ENCODE data around the gene SPTBN1.

SPTBN1 gene

DNA sequence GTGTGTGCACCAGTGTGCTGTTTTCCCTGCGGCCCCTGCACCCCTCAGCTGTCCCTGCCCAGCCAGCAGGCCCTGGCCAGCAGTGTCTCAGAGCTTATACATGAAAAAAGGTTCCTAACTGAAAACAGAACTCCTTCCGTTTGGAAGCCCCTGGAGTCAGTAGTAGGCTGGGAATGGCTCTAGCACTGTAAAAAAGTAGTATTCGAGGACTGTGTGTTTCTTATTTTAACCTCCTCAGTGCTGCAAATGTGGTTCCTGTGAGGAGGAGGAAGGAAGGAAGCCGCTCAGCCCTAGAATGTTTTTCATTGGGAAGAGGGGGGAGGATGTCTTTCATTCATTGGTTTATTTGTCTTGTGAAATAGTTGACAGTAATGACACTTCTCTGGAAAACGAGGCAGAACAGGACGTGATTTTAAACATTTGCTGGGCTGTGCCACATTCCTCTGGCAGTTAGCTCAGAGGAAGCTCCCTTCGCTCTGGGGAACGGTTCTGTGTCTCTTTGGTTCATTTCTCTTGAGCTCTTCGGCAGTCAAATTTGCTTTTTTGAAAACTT, 103.5 kb downstream of the SPTBN1 start:
- Histone ChIP-seq H4K20me1 (ENCODE audit: insufficient read depth, low read length, poor library complexity, severe bottlenecking) (peaks cover 44% of the 10 kb centered on the region), H3K79me2 (ENCODE audit: insufficient read depth, low read length) (peaks cover 89% of the 10 kb centered on the region), H3K9me3 (ENCODE audit: insufficient read depth, low read depth, low read length) (no peaks in the 10 kb centered on the region), H3K9me2 (replicated peaks; ENCODE audit: low read depth, low read length) (no peaks in the 10 kb centered on the region), H3K36me3 (ENCODE audit: insufficient read depth, low read length) (no peaks in the 10 kb centered on the region), H2AFZ (ENCODE audit: low read length) (no peak overlapping the region), H3K4me3 (ENCODE audit: low read length, poor library complexity, severe bottlenecking) (peak overlapping the region; percentile 99), H3K27me3 (ENCODE audit: insufficient read depth, low read length, poor library complexity, severe bottlenecking) (no peaks in the 10 kb centered on the region), H3K4me1 (ENCODE audit: insufficient read depth, low read length, poor library complexity, severe bottlenecking) (peaks cover 49% of the 10 kb centered on the region), H3F3A (ENCODE audit: low read depth) (no peaks in the 10 kb centered on the region), H3K4me2 (ENCODE audit: low read depth, low read length, poor library complexity, severe bottlenecking) (peak overlapping the region; percentile 97), H3K9ac (ENCODE audit: low read depth, low read length, poor library complexity, severe bottlenecking) (peak overlapping the region; percentile 85)
- TF ChIP-seq, protein P1, sequence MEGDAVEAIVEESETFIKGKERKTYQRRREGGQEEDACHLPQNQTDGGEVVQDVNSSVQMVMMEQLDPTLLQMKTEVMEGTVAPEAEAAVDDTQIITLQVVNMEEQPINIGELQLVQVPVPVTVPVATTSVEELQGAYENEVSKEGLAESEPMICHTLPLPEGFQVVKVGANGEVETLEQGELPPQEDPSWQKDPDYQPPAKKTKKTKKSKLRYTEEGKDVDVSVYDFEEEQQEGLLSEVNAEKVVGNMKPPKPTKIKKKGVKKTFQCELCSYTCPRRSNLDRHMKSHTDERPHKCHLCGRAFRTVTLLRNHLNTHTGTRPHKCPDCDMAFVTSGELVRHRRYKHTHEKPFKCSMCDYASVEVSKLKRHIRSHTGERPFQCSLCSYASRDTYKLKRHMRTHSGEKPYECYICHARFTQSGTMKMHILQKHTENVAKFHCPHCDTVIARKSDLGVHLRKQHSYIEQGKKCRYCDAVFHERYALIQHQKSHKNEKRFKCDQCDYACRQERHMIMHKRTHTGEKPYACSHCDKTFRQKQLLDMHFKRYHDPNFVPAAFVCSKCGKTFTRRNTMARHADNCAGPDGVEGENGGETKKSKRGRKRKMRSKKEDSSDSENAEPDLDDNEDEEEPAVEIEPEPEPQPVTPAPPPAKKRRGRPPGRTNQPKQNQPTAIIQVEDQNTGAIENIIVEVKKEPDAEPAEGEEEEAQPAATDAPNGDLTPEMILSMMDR (conservative IDR thresholded peaks at IDR 0.05; ENCODE audit: low read length): no peak
- TF ChIP-seq EZH2phosphoT487 (IDR thresholded peaks at IDR 0.05; ENCODE audit: borderline replicate concordance): no peak

DNA sequence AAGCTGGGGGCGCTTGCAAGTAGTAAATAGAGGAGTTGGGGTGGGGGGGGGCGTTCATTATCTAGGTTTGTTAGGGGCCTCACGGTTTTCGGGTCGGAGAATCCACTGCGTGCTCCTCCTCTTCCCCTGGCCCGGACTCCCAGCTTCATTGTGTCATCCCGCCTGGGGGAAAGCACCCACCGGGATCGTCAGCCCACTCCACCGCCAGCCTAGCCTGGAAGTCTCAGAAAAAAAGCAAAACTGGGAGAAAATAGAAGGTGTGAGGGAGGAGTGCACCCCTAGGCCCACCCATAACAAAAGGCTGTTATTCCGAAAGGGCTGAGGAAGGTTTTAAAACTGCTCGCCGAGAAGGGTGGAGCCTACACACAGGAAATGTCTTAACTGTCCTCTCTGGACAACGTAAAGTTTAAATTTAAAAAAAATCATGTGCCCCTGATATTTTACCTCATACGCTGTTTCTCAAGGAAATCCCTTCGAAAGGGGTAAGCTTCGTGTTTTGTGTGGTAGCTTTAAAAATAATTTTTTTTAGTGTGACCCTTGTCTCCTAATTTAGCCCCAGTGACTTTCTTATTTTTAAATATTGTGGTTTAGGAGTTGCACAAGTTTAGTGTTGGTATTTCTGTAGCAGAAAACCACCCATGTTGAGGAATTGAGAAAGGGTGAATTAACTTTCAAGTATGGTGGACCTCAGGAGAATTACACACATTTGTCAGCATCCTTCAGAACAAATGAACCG, 104.2 kb downstream of the SPTBN1 start:
- H3F3A ChIP-seq (ENCODE audit: low read depth): no peaks in the 10 kb centered on the region
- H3K4me1 ChIP-seq (ENCODE audit: insufficient read depth, low read length, poor library complexity, severe bottlenecking): peaks cover 56% of the 10 kb centered on the region
- peaks cover 96% of the 10 kb centered on the region for H3K79me2 ChIP-seq (ENCODE audit: insufficient read depth, low read length)
- no peaks in the 10 kb centered on the region for H3K9me3 ChIP-seq (ENCODE audit: insufficient read depth, low read depth, low read length)
- H3K27me3 ChIP-seq (ENCODE audit: insufficient read depth, low read length, poor library complexity, severe bottlenecking): no peaks in the 10 kb centered on the region
- no peaks in the 10 kb centered on the region for H3K9me2 ChIP-seq (replicated peaks; ENCODE audit: low read depth, low read length)
- H3K9ac ChIP-seq (ENCODE audit: low read depth, low read length, poor library complexity, severe bottlenecking): peak overlapping the region; percentile 85
- peak overlapping the region; percentile 99 for H3K4me3 ChIP-seq (ENCODE audit: low read length, poor library complexity, severe bottlenecking)
- H3K36me3 ChIP-seq (ENCODE audit: insufficient read depth, low read length): 0 out of 2 replicates have a peak, but pooled peaks cover 5% of the 10 kb centered on the region
- H4K20me1 ChIP-seq (ENCODE audit: insufficient read depth, low read length, poor library complexity, severe bottlenecking): peaks cover 50% of the 10 kb centered on the region
- H3K4me2 ChIP-seq (ENCODE audit: low read depth, low read length, poor library complexity, severe bottlenecking): peak overlapping the region; percentile 97
- no peak for TF ChIP-seq EZH2phosphoT487 (IDR thresholded peaks at IDR 0.05; ENCODE audit: borderline replicate concordance)
- TF ChIP-seq, protein P1 (conservative IDR thresholded peaks at IDR 0.05; ENCODE audit: low read length): no peak
- H2AFZ ChIP-seq (ENCODE audit: low read length): no peak overlapping the region; the same call in 1 of the 2 replicates

DNA sequence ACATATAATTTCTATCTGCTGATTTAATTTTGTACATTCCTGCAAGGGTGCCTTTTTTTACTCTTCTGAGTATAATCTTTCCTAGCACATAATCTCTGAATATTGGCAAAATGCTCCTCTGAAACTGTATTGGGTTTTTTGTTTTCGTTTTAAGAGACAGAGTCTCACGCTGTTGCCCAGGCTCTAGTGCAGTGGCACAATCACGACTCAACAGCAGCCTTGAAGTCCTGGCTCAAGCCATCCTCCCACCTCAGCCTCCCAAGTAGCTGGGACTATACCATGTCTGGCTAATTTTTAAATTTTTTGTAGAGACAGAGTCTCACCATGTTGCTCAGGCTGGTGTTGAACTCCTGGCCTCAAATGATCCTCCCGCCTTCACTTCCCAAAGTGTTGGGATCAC, 104.9 kb downstream of the SPTBN1 start:
- Histone ChIP-seq H3F3A (ENCODE audit: low read depth) (no peaks in the 10 kb centered on the region), H3K79me2 (ENCODE audit: insufficient read depth, low read length) (peaks cover 98% of the 10 kb centered on the region), H3K4me2 (ENCODE audit: low read depth, low read length, poor library complexity, severe bottlenecking) (peak overlapping the region; percentile 97), H2AFZ (ENCODE audit: low read length) (no peak overlapping the region), H3K36me3 (ENCODE audit: insufficient read depth, low read length) (0 out of 2 replicates have a peak, but pooled peaks cover 5% of the 10 kb centered on the region), H3K4me3 (ENCODE audit: low read length, poor library complexity, severe bottlenecking) (peak overlapping the region; percentile 99), H3K9me3 (ENCODE audit: insufficient read depth, low read depth, low read length) (no peaks in the 10 kb centered on the region), H4K20me1 (ENCODE audit: insufficient read depth, low read length, poor library complexity, severe bottlenecking) (peaks cover 57% of the 10 kb centered on the region), H3K9me2 (replicated peaks; ENCODE audit: low read depth, low read length) (no peaks in the 10 kb centered on the region), H3K27me3 (ENCODE audit: insufficient read depth, low read length, poor library complexity, severe bottlenecking) (no peaks in the 10 kb centered on the region), H3K9ac (ENCODE audit: low read depth, low read length, poor library complexity, severe bottlenecking) (peak overlapping the region; percentile 85), H3K4me1 (ENCODE audit: insufficient read depth, low read length, poor library complexity, severe bottlenecking) (peaks cover 57% of the 10 kb centered on the region)
- TF ChIP-seq, protein P1 (conservative IDR thresholded peaks at IDR 0.05; ENCODE audit: low read length): no peak
- TF ChIP-seq EZH2phosphoT487 (IDR thresholded peaks at IDR 0.05; ENCODE audit: borderline replicate concordance): no peak
